Activated CD8-positive, alpha-beta memory T cell treated with anti-CD3 and anti-CD28 coated beads for 36 hours (primary cell): ENCODE data around the gene CACNA1B. TPM values are rescaled to one million over a fixed set of nuclear protein-coding genes. Genes with fewer than 3 reads are reported as not detected.

Experiments used
- CTCF ChIA-PET: fragments of 350-600 bp; sonication (Branson Sonifier 250); formaldehyde crosslinking; loops from one replicate; lab custom pipeline; 2021; ENCODE audit warnings: antibody characterized with exemption; lab: Charles Lee
- POLR2A ChIA-PET: fragments of 350-600 bp; sonication (Branson Sonifier 250); formaldehyde crosslinking; loops from one replicate; lab custom pipeline; 2021; ENCODE audit warnings: antibody characterized with exemption; lab: Charles Lee
- total RNA-seq, 2 experiments: library from RNA; stranded (reverse); gene quantifications; one replicate each; pipeline ENCODE4 v1.2.3, GENCODE V29; 2021

The CACNA1B gene
- total RNA-seq, 2 experiments from 2014 or later: not detected

DNA sequence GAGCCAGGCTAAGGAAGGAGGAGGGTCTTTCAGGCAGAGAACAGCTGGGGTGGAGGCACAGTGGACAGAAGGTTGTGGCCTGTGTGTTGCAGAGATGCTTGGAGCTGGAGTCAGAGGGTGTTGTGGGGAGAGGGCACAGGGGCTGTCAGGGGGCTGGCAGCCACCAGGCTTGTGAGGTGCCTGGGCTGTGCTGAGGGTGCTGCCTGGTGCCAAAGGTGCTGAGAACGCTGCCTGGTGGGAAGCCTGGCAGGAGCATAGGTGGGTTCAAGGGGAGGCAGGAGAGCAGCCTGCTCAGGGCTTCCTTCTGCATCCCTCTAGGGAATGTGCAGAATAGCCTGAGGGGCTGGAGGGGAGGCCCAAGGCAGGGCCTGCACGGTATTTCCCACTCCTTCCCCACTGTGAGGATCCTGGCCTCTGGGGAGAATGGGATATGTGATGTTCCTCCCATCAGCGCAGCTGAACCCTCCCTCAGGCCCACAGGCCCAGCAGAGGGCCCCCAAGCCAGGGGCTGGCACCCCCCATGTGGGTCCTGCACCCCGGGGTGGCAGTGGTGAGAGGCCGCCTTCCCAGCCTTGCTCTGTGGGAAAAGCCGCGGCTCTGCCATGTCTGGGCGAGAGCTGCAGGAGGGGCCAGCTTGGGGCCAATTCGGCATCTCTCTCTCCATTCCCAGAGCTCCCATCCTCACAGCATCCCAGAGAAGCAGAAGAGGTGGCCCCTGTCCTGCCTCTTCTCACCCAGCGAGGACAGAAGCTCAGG lies 76.3 kb downstream of the CACNA1B start:
- CTCF ChIA-PET: no interaction called here

GRCh38 chr9:137955224-137955570 lies 77.6 kb downstream of the CACNA1B start:
- ChIA-PET POLR2A (no interaction called here), CTCF (no interaction called here)

More for the DNA sequence above, 76.3 kb downstream of the CACNA1B start:
- POLR2A ChIA-PET: no interaction called here

DNA sequence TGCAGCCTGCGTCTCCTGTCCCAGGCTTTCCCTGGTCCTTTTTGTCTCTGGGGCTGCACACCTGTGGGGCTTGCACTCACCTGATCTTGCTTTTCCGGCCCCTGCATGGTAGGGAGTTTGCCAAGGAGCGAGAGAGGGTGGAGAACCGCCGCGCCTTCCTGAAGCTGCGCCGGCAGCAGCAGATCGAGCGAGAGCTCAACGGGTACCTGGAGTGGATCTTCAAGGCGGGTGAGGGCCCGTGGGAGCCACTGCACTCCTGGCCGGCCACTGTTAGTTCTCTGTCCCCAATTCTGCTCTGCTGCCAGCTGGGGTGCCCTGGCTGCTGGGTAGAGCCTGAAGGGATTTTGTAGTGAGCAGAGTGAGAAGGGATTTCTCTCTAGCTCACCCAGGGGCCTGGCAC lies 78.0 kb downstream of the CACNA1B start:
- ChIA-PET POLR2A (no interaction called here), CTCF (no interaction called here)

DNA sequence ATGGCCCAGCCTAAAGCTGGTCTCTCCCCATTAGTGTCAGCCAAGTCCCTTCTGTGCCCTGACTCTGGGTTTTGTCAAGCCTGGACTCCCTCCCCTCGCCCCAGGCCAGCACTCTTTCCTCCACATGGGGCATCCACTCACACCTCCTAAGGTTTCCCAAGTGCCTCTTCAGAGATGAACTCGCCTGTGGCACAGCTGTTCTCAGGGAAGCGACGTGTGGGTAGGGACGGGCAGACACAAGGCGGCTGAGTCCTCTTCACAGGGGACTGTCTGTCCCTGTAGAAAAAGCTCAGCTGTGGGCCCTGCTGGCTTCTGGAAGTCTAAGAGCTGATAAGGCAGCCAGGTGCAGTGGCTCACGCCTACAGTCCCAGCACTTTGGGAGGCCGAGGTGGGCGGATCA lies 78.5 kb downstream of the CACNA1B start:
- POLR2A ChIA-PET: no interaction called here

DNA sequence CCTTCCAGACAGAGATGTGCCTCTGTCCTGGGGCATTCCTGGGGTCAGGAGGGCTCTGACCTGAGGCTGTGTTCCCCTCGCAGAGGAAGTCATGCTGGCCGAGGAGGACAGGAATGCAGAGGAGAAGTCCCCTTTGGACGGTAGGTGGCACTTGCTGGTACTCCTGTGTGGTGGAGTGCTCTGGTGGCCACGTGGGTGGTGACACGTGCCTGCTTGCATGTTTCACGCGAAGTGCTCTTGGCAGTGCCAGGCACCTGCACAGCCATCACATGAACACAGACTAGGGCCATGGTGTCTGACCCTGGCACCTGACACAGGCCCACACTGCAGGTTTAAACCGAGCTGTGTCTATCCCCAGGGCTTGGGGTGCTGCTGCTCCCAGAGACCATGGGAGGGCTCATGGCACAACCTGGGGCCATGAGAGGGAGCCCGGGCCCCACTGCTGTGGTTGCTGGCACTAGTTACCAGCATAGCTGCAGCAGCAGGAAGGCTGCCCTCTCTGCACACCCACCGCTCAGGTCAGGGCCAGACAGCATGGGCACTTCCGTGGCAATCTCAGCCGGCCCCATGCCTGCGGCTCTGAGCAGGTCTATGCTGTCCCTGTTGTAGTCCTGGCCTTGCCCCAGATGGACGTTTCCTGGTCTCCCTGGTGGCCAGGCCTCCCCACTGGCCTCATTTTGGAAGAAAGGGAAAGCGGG lies 79.3 kb downstream of the CACNA1B start:
- ChIA-PET CTCF (no interaction called here), POLR2A (no interaction called here)

More for the DNA sequence above, 78.5 kb downstream of the CACNA1B start:
- CTCF ChIA-PET: no interaction called here

- ChIA-PET POLR2A (no interaction called here), CTCF (no interaction called here)
These were observed 82.2 kb downstream of the CACNA1B start for GRCh38 chr9:137959641-137960411.

GRCh38 chr9:137960496-137960895 lies 82.9 kb downstream of the CACNA1B start:
- ChIA-PET CTCF (no interaction called here), POLR2A (no interaction called here)

DNA sequence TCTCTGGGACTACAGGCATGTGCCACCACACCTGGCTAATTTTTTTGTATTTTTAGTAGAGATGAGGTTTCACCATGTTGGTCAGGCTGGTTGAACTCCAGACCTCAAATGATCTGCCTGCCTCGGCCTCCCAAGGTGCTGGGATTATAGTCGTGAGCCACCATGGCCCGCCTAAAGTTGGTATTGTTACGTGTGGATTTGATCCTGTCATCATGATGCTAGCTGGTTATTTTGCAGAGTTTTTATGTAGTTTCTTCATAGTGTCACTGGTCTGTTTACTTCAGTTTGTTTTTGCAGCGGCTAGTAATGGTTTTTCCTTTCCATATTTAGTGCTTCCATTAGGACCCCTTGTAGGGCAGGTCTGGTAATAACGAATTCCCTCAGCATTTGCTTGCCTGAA lies 85.9 kb downstream of the CACNA1B start:
- ChIA-PET CTCF (no interaction called here), POLR2A (no interaction called here)

- ChIA-PET CTCF (no interaction called here), POLR2A (no interaction called here)
These were observed 87.7 kb downstream of the CACNA1B start for GRCh38 chr9:137965177-137965795.

DNA sequence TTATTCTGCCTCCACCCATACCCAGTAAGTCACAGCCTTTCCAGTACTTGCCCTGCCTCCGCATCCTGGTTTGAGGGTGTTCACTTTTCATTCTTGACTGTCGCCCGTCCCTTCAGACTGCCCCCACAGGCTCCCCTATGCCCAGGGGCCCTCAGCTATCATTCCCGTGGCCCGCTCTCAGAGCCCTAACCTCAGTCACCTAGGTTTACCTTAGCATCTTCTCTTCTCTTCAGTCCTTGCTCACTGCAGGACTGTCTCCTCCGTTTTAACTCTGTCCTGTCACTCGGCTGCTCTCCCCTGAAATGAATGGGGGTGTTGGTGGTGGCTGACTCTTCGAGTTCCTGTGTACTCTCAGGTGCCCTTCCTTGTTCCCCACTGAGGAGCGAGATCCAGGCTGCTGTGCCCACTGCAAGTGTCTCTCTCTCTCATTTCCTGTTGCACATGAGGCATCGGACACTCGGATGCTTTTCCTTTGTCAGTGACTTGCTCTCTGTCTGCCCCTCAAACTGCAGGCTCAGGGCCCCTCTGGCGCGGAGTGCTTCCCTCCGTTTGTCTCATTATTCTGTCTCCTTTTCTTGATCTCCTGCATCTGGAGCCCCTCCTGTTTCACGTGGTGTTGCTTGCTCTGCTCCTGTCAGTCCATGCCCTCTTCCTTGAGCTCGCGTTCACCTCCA lies 89.8 kb downstream of the CACNA1B start:
- POLR2A ChIA-PET: no interaction called here
- CTCF ChIA-PET: no interaction called here

GRCh38 chr9:137968235-137968634 lies 90.7 kb downstream of the CACNA1B start:
- POLR2A ChIA-PET: no interaction called here
- CTCF ChIA-PET: no interaction called here

GRCh38 chr9:137969008-137969407 lies 91.4 kb downstream of the CACNA1B start:
- ChIA-PET POLR2A (no interaction called here), CTCF (no interaction called here)

GRCh38 chr9:137969685-137970084 lies 92.1 kb downstream of the CACNA1B start:
- ChIA-PET CTCF (no interaction called here), POLR2A (no interaction called here)

DNA sequence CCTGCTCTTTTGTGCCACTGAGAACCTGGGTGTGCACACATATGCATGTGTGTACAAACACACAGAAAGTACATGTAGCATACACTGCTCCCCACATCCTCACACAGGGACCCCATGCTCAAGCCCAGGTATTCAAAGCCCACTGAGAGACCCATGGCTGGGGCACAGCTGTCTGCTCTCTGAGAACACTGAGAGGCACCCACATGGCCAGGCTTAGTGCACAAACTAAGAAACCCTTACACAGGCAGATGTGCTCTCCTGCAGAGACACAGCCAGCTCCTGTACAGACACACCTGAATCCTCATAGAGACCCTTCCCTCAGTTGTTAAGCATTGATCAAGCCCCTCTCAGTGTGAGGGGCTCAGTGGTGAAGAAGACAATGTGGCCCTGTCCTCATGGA lies 92.5 kb downstream of the CACNA1B start:
- ChIA-PET CTCF (no interaction called here), POLR2A (no interaction called here)

DNA sequence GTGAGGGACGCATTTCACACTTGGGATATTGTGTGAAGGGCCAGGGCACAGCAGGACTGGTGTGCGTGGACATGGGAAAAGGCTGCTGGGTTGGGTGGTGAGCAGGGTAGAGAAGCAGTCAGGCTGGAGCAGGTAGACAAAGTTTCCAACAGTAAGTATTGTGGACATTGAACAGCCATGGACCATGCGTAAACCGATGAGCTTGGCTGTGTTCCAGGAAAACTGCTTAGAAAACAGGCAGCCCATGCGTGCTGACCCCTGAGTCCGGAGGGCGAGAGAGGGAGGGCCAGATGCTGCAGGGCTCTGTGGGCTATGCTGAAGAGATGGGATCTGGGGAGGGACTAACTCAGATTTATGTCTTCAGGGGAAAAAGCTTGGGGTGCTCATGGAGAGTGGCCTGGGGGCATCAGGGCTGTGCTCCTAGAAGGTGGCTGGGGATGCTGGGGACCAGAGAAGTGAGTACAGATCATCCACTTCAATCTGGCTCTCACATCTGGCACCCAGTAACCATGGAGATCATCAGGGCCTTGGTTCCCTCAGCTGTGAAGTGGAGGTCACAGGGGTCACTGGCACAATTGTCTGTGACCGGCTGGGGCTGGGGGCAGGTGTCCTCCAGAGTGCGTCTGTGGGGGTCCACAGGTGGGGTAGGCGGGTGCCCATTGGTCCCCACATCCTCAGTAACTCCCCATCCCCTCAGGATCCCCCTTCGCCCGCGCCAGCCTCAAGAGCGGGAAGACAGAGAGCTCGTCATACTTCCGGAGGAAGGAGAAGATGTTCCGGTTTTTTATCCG lies 93.3 kb downstream of the CACNA1B start:
- CTCF ChIA-PET: no interaction called here
- POLR2A ChIA-PET: no interaction called here

DNA sequence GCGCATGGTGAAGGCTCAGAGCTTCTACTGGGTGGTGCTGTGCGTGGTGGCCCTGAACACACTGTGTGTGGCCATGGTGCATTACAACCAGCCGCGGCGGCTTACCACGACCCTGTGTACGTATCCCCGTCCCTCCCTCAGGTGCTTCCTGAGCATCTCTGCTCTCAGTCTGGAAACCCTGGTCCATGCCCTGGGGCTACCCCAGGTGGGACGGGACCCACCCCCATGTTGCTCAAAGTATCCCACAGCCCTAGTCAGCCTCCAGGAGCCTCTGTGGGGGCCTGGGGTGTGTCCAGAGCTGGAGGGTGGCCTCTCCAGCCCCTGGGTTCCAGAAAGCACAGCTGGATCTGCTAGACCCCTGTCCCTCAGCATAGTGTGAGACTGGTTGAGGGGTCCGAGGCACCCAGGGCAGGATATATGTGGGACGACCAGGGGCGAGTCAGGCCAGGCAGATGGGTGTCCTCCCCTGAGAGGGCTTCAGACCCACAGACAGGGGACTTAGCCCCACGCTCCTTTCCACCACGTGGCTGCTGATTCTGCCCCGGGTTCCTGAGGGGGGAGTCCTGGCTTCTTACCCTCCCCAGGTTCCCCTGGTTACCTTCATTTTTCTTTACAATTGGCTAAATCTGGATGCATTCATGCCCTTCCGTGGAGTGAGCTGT lies 94.0 kb downstream of the CACNA1B start:
- ChIA-PET CTCF (no interaction called here), POLR2A (no interaction called here)

GRCh38 chr9:137972355-137972987 lies 94.9 kb downstream of the CACNA1B start:
- ChIA-PET CTCF (no interaction called here), POLR2A (no interaction called here)

- CTCF ChIA-PET: no interaction called here
- POLR2A ChIA-PET: no interaction called here
These were observed 95.4 kb downstream of the CACNA1B start for GRCh38 chr9:137972988-137973470.
